Spinal cord (tissue), 4 donors: Measurements from ENCODE around the gene BAG1. TPM values are rescaled to one million over a fixed set of nuclear protein-coding genes. Genes with fewer than 3 reads are reported as not detected.

Experiments used
- polyA plus RNA-seq, 2 donors: library from polyadenylated mRNA; unstranded; fragments of 120-200 nt; gene quantifications; one replicate each; pipeline ENCODE4 v1.2.1, GENCODE V29; 2013; ENCODE audit not compliant: insufficient read length in 2 of 2
- total RNA-seq, 2 donors: library from RNA; depleted of rRNA in 1 of 2; stranded (reverse); fragments of 120-200 nt in 1 of 2; fragments of >200 nt in 1 of 2; gene quantifications; one replicate each; pipeline versions ENCODE4 v1.2.3 to v1.2.4, GENCODE V29; 2013 to 2014

BAG1 gene
- total and polyA plus RNA-seq, 4 donors: 39.0 to 111 (median 79.9) TPM

Other genes starting within 250 kb of the BAG1 start
- 100 to 1,000 TPM; 138 to 199 TPM for gene DNAJA1, start 239.4 kb downstream of the BAG1 start, total RNA-seq
- 100 to 1,000 TPM; 253 to 276 TPM for gene DNAJA1, start 239.4 kb downstream of the BAG1 start, polyA plus RNA-seq
- gene SMU1, start 188.0 kb downstream of the BAG1 start, total RNA-seq: 10 to 100 TPM; 37.6 to 45.3 TPM
- gene SMU1, start 188.0 kb downstream of the BAG1 start, polyA plus RNA-seq: 10 to 100 TPM; 24.0 to 24.4 TPM
- 10 to 100 TPM; 10.7 to 13.3 TPM for gene B4GALT1, start 97.4 kb downstream of the BAG1 start, total RNA-seq
- 10 to 100 TPM in 1 of 2 donors, 1 to 10 TPM in 1; 9.5 to 12.0 TPM for gene B4GALT1, start 97.4 kb downstream of the BAG1 start, polyA plus RNA-seq
- gene SPINK4, start 24.5 kb downstream of the BAG1 start, total RNA-seq: not detected
- gene SPINK4, start 24.5 kb downstream of the BAG1 start, polyA plus RNA-seq: not detected
- 100 to 1,000 TPM in 1 of 2 donors, 10 to 100 TPM in 1; 87.3 to 105 TPM for gene CHMP5, start 341 bp upstream of the BAG1 start, total RNA-seq
- 100 to 1,000 TPM; 116 to 130 TPM for gene CHMP5, start 341 bp upstream of the BAG1 start, polyA plus RNA-seq
- 10 to 100 TPM; 24.1 to 29.4 TPM for gene NFX1, start 25.8 kb upstream of the BAG1 start, total RNA-seq
- gene NFX1, start 25.8 kb upstream of the BAG1 start, polyA plus RNA-seq: 10 to 100 TPM; 25.9 to 30.4 TPM
- under 1 TPM; 0.33 to 0.89 TPM for gene AQP7, start 137.9 kb upstream of the BAG1 start, total RNA-seq
- gene AQP7, start 137.9 kb upstream of the BAG1 start, polyA plus RNA-seq: 1 to 10 TPM; 1.2 to 3.1 TPM
- 1 to 10 TPM in 1 of 2 donors, under 1 TPM in 1; 0.50 to 2.5 TPM for gene AQP3, start 182.9 kb upstream of the BAG1 start, total RNA-seq
- 1 to 10 TPM; 1.0 to 1.6 TPM for gene AQP3, start 182.9 kb upstream of the BAG1 start, polyA plus RNA-seq
- gene NOL6, start 209.2 kb upstream of the BAG1 start, total RNA-seq: 10 to 100 TPM; 14.5 to 16.5 TPM
- gene NOL6, start 209.2 kb upstream of the BAG1 start, polyA plus RNA-seq: 10 to 100 TPM; 24.1 to 24.2 TPM